HG02981 (cell line): ENCODE measurements around the gene EED.
"Not testable (repeated sequence)": the region's sequence is repeated elsewhere in the genome, so short reads cannot be mapped to it uniquely, and the experiment has no call there.

Experiments
- ATAC-seq: cut with Tn5 transposase; IDR thresholded peaks from one replicate; pipeline ENCODE4 v1.9.1; 2021; ENCODE audit warnings: mild to moderate bottlenecking, moderate library complexity; ENCODE audit not compliant: unreplicated experiment

EED gene

GRCh38 chr11:86218125-86219084, 26.1 kb upstream of the EED start:
- peak; percentile 35 for ATAC-seq

GRCh38 chr11:86219311-86220193, 25.0 kb upstream of the EED start:
- peak; percentile 74 for ATAC-seq

- ATAC-seq: no peak
These were observed 23.9 kb upstream of the EED start for GRCh38 chr11:86220653-86221052.

GRCh38 chr11:86222081-86222480, 22.5 kb upstream of the EED start:
- ATAC-seq: no peak

GRCh38 chr11:86224575-86224974, 20.0 kb upstream of the EED start:
- not testable (repeated sequence) for ATAC-seq

GRCh38 chr11:86225344-86225743, 19.2 kb upstream of the EED start:
- ATAC-seq: not testable (repeated sequence)

GRCh38 chr11:86228269-86229038, 16.1 kb upstream of the EED start:
- ATAC-seq: no peak

- not testable (repeated sequence) for ATAC-seq
These were observed 15.6 kb upstream of the EED start for GRCh38 chr11:86229039-86229330.

GRCh38 chr11:86230179-86230804, 14.3 kb upstream of the EED start:
- ATAC-seq: no peak

GRCh38 chr11:86230921-86231434, 13.6 kb upstream of the EED start:
- no peak for ATAC-seq

GRCh38 chr11:86232556-86232955, 12.0 kb upstream of the EED start:
- ATAC-seq: no peak

- no peak for ATAC-seq
These were observed 9.6 kb upstream of the EED start for GRCh38 chr11:86234831-86235461.

- ATAC-seq: no peak
These were observed 7.2 kb upstream of the EED start for GRCh38 chr11:86237267-86237804.

- ATAC-seq: no peak
These were observed 4.4 kb upstream of the EED start for GRCh38 chr11:86240164-86240563.

GRCh38 chr11:86241956-86242535, 2.5 kb upstream of the EED start:
- ATAC-seq: no peak

GRCh38 chr11:86243396-86243795, 1.2 kb upstream of the EED start:
- no peak for ATAC-seq

GRCh38 chr11:86244063-86244521, 461 bp upstream of the EED start:
- peak; percentile 69 for ATAC-seq

GRCh38 chr11:86245369-86246292, 1.1 kb downstream of the EED start:
- peak; percentile 6 for ATAC-seq
